SJCRH30 (cell line): Measurements from ENCODE around the gene TMA7. TPM values are rescaled to one million over a fixed set of nuclear protein-coding genes. Genes with fewer than 3 reads are reported as not detected.

Experiments
- DNase-seq, 2 experiments: peaks; one replicate each; pipeline ENCODE4 v3.0.0-alpha.2; 2015 to 2020
- H3K27ac ChIP-seq: fragments of 250-450 bp; sonication (Bioruptor Pico); 2 replicates; pipeline ENCODE4 v1.5.1; 2020; ENCODE audit warnings: mild to moderate bottlenecking, moderate library complexity
- H3K27me3 ChIP-seq: fragments of 250-450 bp; sonication (Bioruptor Pico); 2 replicates; pipeline ENCODE4 v1.5.1; 2020; ENCODE audit warnings: mild to moderate bottlenecking, moderate library complexity
- H3K36me3 ChIP-seq: fragments of 250-450 bp; sonication (Bioruptor Pico); 2 replicates; pipeline ENCODE4 v1.5.1; 2020; ENCODE audit warnings: mild to moderate bottlenecking, moderate library complexity
- H3K4me1 ChIP-seq: fragments of 250-450 bp; sonication (Bioruptor Pico); 2 replicates; pipeline ENCODE4 v1.5.1; 2020; ENCODE audit warnings: mild to moderate bottlenecking, moderate library complexity
- H3K4me3 ChIP-seq: fragments of 250-450 bp; sonication (Bioruptor Pico); 2 replicates; pipeline ENCODE4 v1.5.1; 2020; ENCODE audit warnings: mild to moderate bottlenecking, moderate library complexity
- H3K9me3 ChIP-seq: fragments of 250-450 bp; sonication (Bioruptor Pico); replicated peaks from 2 replicates; pipeline ENCODE4 v1.5.1; 2020; ENCODE audit warnings: mild to moderate bottlenecking, moderate library complexity
- total RNA-seq: library from RNA; depleted of rRNA; stranded (reverse); fragments of >200 nt; shearing (Covaris generic); gene quantifications from 2 replicates; pipeline ENCODE4 v1.2.3, GENCODE V29; 2014

The TMA7 gene
- total RNA-seq, 1 experiment from 2014 or later = 498 TPM

GRCh38 chr3:48413086-48413485 is 27.0 kb upstream of the TMA7 start:
- Histone ChIP-seq H3K9me3 (no peaks in the 10 kb centered on the region), H3K27me3 (no peaks in the 10 kb centered on the region), H3K4me3 (no peak overlapping the region), H3K4me1 (no peaks in the 10 kb centered on the region), H3K27ac (no peak overlapping the region), H3K36me3 (peaks cover 17% of the 10 kb centered on the region; the same call in 1 of the 2 replicates)
- DNase-seq = no peak

DNA sequence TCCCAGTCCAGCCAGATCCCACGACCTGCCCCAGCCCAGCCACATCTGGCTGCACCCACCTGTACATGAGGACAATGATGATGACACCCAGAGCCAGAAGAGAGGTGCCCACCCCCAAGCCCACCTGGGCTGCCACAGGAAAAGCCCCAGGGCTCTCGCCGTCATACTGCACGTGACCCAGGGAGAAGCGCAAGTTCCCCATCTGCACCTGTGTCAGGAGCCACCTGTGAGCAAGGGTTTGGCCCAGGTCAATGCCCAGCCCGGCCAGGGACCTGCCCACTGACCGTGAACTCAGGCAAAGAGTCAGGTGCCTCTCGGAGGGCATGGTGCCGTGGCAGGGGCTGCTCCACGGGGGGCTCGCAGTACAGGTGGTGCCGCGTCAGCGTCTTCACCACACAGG is 26.4 kb upstream of the TMA7 start:
- Histone ChIP-seq H3K4me3 (no peak overlapping the region), H3K9me3 (no peaks in the 10 kb centered on the region), H3K27me3 (no peaks in the 10 kb centered on the region), H3K4me1 (no peaks in the 10 kb centered on the region), H3K36me3 (peaks cover 17% of the 10 kb centered on the region; the same call in 1 of the 2 replicates), H3K27ac (no peak overlapping the region)
- DNase-seq = no peak

- no peak for DNase-seq
- no peaks in the 10 kb centered on the region for H3K27me3 ChIP-seq
- H3K4me1 ChIP-seq = no peaks in the 10 kb centered on the region
- H3K27ac ChIP-seq = no peak overlapping the region
- peaks cover 8% of the 10 kb centered on the region; the same call in 1 of the 2 replicates for H3K36me3 ChIP-seq
- H3K4me3 ChIP-seq = no peak overlapping the region
- no peaks in the 10 kb centered on the region for H3K9me3 ChIP-seq
These were observed 25.4 kb upstream of the TMA7 start for GRCh38 chr3:48414376-48415250.

DNA sequence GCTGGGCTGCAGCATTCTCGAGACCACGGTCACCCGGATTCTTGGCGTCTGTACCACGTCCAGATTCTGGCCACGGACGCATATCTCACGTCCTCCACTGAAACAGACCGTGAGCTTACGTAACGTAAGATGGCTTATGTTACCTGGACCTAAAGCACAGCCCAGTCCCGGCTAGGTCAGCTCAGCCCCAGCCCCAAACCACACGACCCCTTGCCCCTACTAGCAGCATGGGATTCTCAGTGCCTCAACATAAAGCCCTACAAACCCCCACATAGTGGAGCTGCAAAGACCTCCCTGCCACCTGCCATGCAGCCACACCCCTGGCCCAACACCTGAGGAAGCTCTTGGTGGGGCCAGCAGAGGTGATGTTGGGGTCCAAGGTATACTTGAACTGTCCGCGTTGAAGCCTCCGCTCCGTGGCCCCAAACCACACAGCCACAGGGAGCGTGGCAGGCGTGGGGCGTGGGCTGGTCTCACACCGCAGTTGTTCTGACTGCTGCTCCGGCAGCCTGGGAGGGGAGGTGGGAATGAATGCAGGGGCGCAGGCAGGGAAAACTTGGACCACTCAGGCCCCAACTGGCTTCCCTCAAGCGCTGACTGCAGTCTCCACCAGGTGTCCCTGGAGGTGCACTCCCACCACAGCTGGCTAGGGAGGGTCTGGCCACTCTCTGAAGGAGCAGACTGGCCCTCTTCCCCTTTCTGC is 24.7 kb upstream of the TMA7 start:
- Histone ChIP-seq H3K27me3 (no peaks in the 10 kb centered on the region), H3K9me3 (no peaks in the 10 kb centered on the region), H3K27ac (no peak overlapping the region), H3K36me3 (peaks cover 9% of the 10 kb centered on the region; the same call in 1 of the 2 replicates), H3K4me1 (no peaks in the 10 kb centered on the region), H3K4me3 (no peak overlapping the region)
- DNase-seq = no peak

- Histone ChIP-seq H3K27me3 (no peaks in the 10 kb centered on the region), H3K4me3 (no peak overlapping the region), H3K27ac (no peak overlapping the region), H3K36me3 (peaks cover 8% of the 10 kb centered on the region; the same call in 1 of the 2 replicates), H3K4me1 (no peaks in the 10 kb centered on the region), H3K9me3 (no peaks in the 10 kb centered on the region)
- no peak for DNase-seq
These were observed 24.0 kb upstream of the TMA7 start for GRCh38 chr3:48416091-48416505.

GRCh38 chr3:48416546-48416945 is 23.5 kb upstream of the TMA7 start:
- Histone ChIP-seq H3K36me3 (peaks cover 4% of the 10 kb centered on the region; the same call in 1 of the 2 replicates), H3K27ac (no peak overlapping the region), H3K4me3 (no peak overlapping the region), H3K9me3 (no peaks in the 10 kb centered on the region), H3K4me1 (no peaks in the 10 kb centered on the region), H3K27me3 (no peaks in the 10 kb centered on the region)
- no peak for DNase-seq

- no peak overlapping the region for H3K4me3 ChIP-seq
These were observed 22.4 kb upstream of the TMA7 start for GRCh38 chr3:48417529-48418108.

DNA sequence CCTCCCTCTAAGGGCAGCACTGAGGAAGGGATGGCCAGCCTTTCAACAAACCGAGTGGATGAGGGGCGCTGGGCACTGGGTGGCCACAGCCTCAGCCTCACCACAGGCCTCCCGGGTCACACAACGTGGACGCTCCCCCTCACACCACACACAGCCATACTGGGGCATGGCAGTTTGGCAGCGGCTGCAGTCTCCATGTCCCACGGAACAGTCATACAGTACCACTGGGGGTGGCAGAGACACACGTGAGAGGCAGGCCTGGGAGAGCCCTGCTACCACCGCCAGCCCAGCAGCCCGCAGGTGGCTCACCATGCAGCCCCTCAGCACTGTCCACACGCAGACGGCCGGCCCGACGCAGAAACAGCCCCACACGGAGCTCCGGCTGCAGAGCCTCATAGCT is 21.9 kb upstream of the TMA7 start:
- no peak for DNase-seq
- peaks cover 6% of the 10 kb centered on the region; the same call in 1 of the 2 replicates for H3K36me3 ChIP-seq

More at GRCh38 chr3:48417529-48418108, 22.4 kb upstream of the TMA7 start:
- no peak for DNase-seq
- Histone ChIP-seq H3K4me1 (peaks cover 8% of the 10 kb centered on the region), H3K27me3 (no peaks in the 10 kb centered on the region), H3K27ac (no peak overlapping the region), H3K36me3 (peaks cover 6% of the 10 kb centered on the region; the same call in 1 of the 2 replicates), H3K9me3 (no peaks in the 10 kb centered on the region)

GRCh38 chr3:48418651-48419050 is 21.4 kb upstream of the TMA7 start:
- Histone ChIP-seq H3K36me3 (peaks cover 6% of the 10 kb centered on the region; the same call in 1 of the 2 replicates), H3K27ac (no peak overlapping the region), H3K4me3 (no peak overlapping the region), H3K9me3 (no peaks in the 10 kb centered on the region), H3K27me3 (no peaks in the 10 kb centered on the region), H3K4me1 (peaks cover 16% of the 10 kb centered on the region)
- DNase-seq = no peak

More for the DNA sequence above, 21.9 kb upstream of the TMA7 start:
- Histone ChIP-seq H3K9me3 (no peaks in the 10 kb centered on the region), H3K4me3 (no peak overlapping the region), H3K4me1 (peaks cover 11% of the 10 kb centered on the region), H3K27me3 (no peaks in the 10 kb centered on the region), H3K27ac (no peak overlapping the region)

- Histone ChIP-seq H3K9me3 (no peaks in the 10 kb centered on the region), H3K36me3 (peaks cover 6% of the 10 kb centered on the region; the same call in 1 of the 2 replicates), H3K4me3 (no peak overlapping the region)
These were observed 20.9 kb upstream of the TMA7 start for GRCh38 chr3:48419149-48419548.

GRCh38 chr3:48419597-48419996 is 20.5 kb upstream of the TMA7 start:
- no peak overlapping the region for H3K27ac ChIP-seq
- peaks cover 24% of the 10 kb centered on the region for H3K4me1 ChIP-seq
- H3K4me3 ChIP-seq = no peak overlapping the region
- peaks cover 6% of the 10 kb centered on the region; the same call in 1 of the 2 replicates for H3K36me3 ChIP-seq
- no peaks in the 10 kb centered on the region for H3K27me3 ChIP-seq
- no peak for DNase-seq
- H3K9me3 ChIP-seq = no peaks in the 10 kb centered on the region

More at GRCh38 chr3:48419149-48419548, 20.9 kb upstream of the TMA7 start:
- Histone ChIP-seq H3K27ac (no peak overlapping the region), H3K27me3 (no peaks in the 10 kb centered on the region), H3K4me1 (peaks cover 20% of the 10 kb centered on the region)
- DNase-seq = no peak

- Histone ChIP-seq H3K4me1 (peaks cover 33% of the 10 kb centered on the region), H3K4me3 (no peak overlapping the region), H3K36me3 (peaks cover 6% of the 10 kb centered on the region; the same call in 1 of the 2 replicates), H3K27ac (no peak overlapping the region), H3K9me3 (no peaks in the 10 kb centered on the region), H3K27me3 (no peaks in the 10 kb centered on the region)
- DNase-seq = no peak
These were observed 19.5 kb upstream of the TMA7 start for GRCh38 chr3:48420561-48420960.

GRCh38 chr3:48422272-48422671 is 17.8 kb upstream of the TMA7 start:
- H3K27ac ChIP-seq = peak overlapping the region; percentile 80

GRCh38 chr3:48422681-48423080 is 17.4 kb upstream of the TMA7 start:
- peak; percentile 89 to 90 for DNase-seq
- peaks cover 6% of the 10 kb centered on the region; the same call in 1 of the 2 replicates for H3K36me3 ChIP-seq

More at GRCh38 chr3:48422272-48422671, 17.8 kb upstream of the TMA7 start:
- Histone ChIP-seq H3K36me3 (peaks cover 6% of the 10 kb centered on the region; the same call in 1 of the 2 replicates), H3K9me3 (no peaks in the 10 kb centered on the region), H3K4me1 (peaks cover 34% of the 10 kb centered on the region), H3K27me3 (no peaks in the 10 kb centered on the region), H3K4me3 (no peak overlapping the region)
- no peak for DNase-seq

More at GRCh38 chr3:48422681-48423080, 17.4 kb upstream of the TMA7 start:
- peaks cover 34% of the 10 kb centered on the region for H3K4me1 ChIP-seq
- H3K9me3 ChIP-seq = no peaks in the 10 kb centered on the region
- no peak overlapping the region for H3K4me3 ChIP-seq
- H3K27ac ChIP-seq = peak overlapping the region; percentile 80
- no peaks in the 10 kb centered on the region for H3K27me3 ChIP-seq
